ENCODE measurements around the gene SCIMP. TPM values are rescaled to one million over a fixed set of nuclear protein-coding genes. Genes with fewer than 3 reads are reported as not detected.
"Not testable (repeated sequence)": the region's sequence is repeated elsewhere in the genome, so short reads cannot be mapped to it uniquely, and the experiment has no call there.

The SCIMP gene
- not detected in 2 replicates for total RNA-seq (2014; rRNA removed; shearing (Covaris generic))

- no peak for DNase-seq (ENCODE audit: low spot score)
Observed at GRCh38 chr17:5234645-5235576, at the start of gene SCIMP. SCIMP (minus strand) TSS chr17:5234860; CDS start chr17:5234755, 105 bp downstream.

- DNase-seq (ENCODE audit: low spot score) = no peak
Observed at GRCh38 chr17:5283571-5284315, 49.1 kb upstream of the SCIMP start.

GRCh38 chr17:5282642-5283217 is 48.1 kb upstream of the SCIMP start:
- no peak for DNase-seq (ENCODE audit: low spot score)

- DNase-seq (ENCODE audit: low spot score) = peak; percentile 65
Observed at GRCh38 chr17:5281814-5282641, 47.4 kb upstream of the SCIMP start, which contains the start of gene RABEP1. RABEP1 (plus strand) TSS chr17:5282284; CDS start chr17:5282487, 203 bp downstream.

- no peak for DNase-seq (ENCODE audit: low spot score)
Observed at GRCh38 chr17:5272322-5272721, 37.7 kb upstream of the SCIMP start.

GRCh38 chr17:5269241-5269960 is 34.7 kb upstream of the SCIMP start:
- DNase-seq (ENCODE audit: low spot score) = no peak

- DNase-seq (ENCODE audit: low spot score) = no peak
Observed at GRCh38 chr17:5264893-5265292, 30.2 kb upstream of the SCIMP start.

- no peak for DNase-seq (ENCODE audit: low spot score)
Observed at GRCh38 chr17:5263441-5263840, 28.8 kb upstream of the SCIMP start.

- no peak for DNase-seq (ENCODE audit: low spot score)
Observed at GRCh38 chr17:5262416-5262991, 27.8 kb upstream of the SCIMP start.

GRCh38 chr17:5260542-5260941 is 25.9 kb upstream of the SCIMP start:
- DNase-seq (ENCODE audit: low spot score) = no peak

GRCh38 chr17:5257124-5257523 is 22.5 kb upstream of the SCIMP start:
- DNase-seq (ENCODE audit: low spot score) = no peak

GRCh38 chr17:5254903-5255521 is 20.4 kb upstream of the SCIMP start:
- DNase-seq (ENCODE audit: low spot score) = no peak

GRCh38 chr17:5254414-5254813 is 19.8 kb upstream of the SCIMP start:
- DNase-seq (ENCODE audit: low spot score) = no peak

- DNase-seq (ENCODE audit: low spot score) = peak; percentile 80
Observed at GRCh38 chr17:5249615-5250014, 15.0 kb upstream of the SCIMP start.

- no peak for DNase-seq (ENCODE audit: low spot score)
Observed at GRCh38 chr17:5248821-5249479, 14.3 kb upstream of the SCIMP start.

GRCh38 chr17:5247621-5248020 is 13.0 kb upstream of the SCIMP start:
- DNase-seq (ENCODE audit: low spot score) = no peak

- DNase-seq (ENCODE audit: low spot score) = no peak
Observed at GRCh38 chr17:5241861-5242671, 7.4 kb upstream of the SCIMP start.

GRCh38 chr17:5239769-5240168 is 5.1 kb upstream of the SCIMP start:
- DNase-seq (ENCODE audit: low spot score) = not testable (repeated sequence)
